ENCODE results near the gene EPB41L5. TPM values are rescaled to one million over a fixed set of nuclear protein-coding genes. Genes with fewer than 3 reads are reported as not detected.

EPB41L5 gene
- total and polyA plus RNA-seq, 3 donors from 2014 or later: 56.8 to 73.6 (median 62.7) TPM

DNA sequence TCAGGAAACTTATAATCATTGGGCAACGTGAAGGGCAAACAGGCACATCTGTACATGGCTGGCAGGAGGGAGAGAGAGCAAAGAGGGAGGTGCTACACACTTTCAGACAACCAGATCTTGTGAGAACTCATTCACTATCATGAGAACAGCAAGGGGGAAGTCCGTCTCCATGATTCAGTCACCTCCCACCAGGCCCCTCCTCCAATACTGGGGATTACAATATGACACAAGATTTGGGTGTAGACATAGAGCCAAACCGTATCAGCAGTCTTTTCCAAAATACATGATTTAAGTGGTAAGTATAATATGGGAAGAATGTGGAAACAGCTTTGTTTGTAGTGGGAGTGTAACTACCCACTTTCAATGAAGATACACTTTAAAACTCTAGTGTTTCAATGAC, 65.0 kb downstream of the EPB41L5 start:
- no peaks in the 10 kb centered on the region for H3K36me3 ChIP-seq (ENCODE audit: low read depth, missing control alignments)
- no peak for TF ChIP-seq POLR2A (IDR thresholded peaks at IDR 0.05)
- TF ChIP-seq, protein P1, sequence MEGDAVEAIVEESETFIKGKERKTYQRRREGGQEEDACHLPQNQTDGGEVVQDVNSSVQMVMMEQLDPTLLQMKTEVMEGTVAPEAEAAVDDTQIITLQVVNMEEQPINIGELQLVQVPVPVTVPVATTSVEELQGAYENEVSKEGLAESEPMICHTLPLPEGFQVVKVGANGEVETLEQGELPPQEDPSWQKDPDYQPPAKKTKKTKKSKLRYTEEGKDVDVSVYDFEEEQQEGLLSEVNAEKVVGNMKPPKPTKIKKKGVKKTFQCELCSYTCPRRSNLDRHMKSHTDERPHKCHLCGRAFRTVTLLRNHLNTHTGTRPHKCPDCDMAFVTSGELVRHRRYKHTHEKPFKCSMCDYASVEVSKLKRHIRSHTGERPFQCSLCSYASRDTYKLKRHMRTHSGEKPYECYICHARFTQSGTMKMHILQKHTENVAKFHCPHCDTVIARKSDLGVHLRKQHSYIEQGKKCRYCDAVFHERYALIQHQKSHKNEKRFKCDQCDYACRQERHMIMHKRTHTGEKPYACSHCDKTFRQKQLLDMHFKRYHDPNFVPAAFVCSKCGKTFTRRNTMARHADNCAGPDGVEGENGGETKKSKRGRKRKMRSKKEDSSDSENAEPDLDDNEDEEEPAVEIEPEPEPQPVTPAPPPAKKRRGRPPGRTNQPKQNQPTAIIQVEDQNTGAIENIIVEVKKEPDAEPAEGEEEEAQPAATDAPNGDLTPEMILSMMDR (IDR thresholded peaks at IDR 0.05): no peak
- no peak overlapping the region for H3K4me3 ChIP-seq
- 81 to 89% methylated on average over 3 of the region's 3 CpGs for WGBS, 2 donors
- H3K9me3 ChIP-seq: no peaks in the 10 kb centered on the region
- intact Hi-C loops (cut with DNase I; ENCODE audit: low total_unique reads): no loop called here
- no peaks in the 10 kb centered on the region for H3K27me3 ChIP-seq
- H3K4me1 ChIP-seq: no peaks in the 10 kb centered on the region
- DNase-seq: no peak
- H3K27ac ChIP-seq: no peak overlapping the region

DNA sequence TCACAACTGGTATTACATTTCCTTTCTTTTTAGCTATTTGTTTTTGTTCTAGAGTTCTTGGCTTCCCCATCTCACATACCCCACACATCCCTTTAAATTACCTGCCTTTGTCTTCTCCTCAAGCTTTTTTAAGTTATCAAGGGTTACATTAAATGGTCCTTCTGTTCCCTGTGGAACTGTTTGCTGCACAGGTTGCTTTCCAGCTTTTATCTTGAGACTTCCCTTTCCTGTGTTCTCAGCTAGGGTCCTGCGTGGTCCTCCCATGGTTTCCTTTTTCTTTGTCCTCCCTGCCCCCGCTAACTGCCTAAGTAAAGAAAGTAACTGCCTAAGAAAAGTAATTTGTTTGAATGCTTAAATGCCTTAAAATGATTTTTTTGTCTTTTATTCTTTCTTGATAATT, 66.8 kb downstream of the EPB41L5 start:
- no peaks in the 10 kb centered on the region for H3K36me3 ChIP-seq (ENCODE audit: low read depth, missing control alignments)
- intact Hi-C loops (cut with DNase I; ENCODE audit: low total_unique reads): no loop called here
- no peak overlapping the region for H3K4me3 ChIP-seq
- TF ChIP-seq, protein P1 (IDR thresholded peaks at IDR 0.05): no peak
- TF ChIP-seq POLR2A (IDR thresholded peaks at IDR 0.05): no peak
- H3K27ac ChIP-seq: no peak overlapping the region
- no peaks in the 10 kb centered on the region for H3K27me3 ChIP-seq
- DNase-seq: no peak
- H3K4me1 ChIP-seq: no peaks in the 10 kb centered on the region
- 65 to 91% methylated on average over 2 of the region's 2 CpGs for WGBS, 2 donors
- H3K9me3 ChIP-seq: no peaks in the 10 kb centered on the region

DNA sequence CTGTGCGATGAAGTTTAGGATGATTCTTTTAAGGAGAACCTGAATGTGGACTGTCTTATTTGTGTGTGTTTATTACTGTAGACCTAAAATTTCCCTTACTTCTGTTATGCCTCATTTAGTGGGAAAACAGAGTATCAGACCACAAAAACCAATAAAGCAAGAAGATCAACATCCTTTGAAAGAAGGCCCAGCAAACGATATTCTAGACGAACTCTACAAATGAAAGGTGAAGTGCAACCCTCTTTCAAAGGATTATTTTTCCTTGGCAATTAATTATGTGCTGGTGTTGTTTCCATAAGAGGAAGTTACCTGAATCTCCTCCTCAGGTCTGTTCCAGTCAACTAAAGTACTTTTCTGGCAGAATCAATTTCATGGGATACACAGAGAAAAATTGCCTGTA, 78.6 kb downstream of the EPB41L5 start:
- TF ChIP-seq, protein P1 (IDR thresholded peaks at IDR 0.05): no peak
- TF ChIP-seq POLR2A (IDR thresholded peaks at IDR 0.05): no peak
- Histone ChIP-seq H3K9me3 (no peaks in the 10 kb centered on the region), H3K4me1 (no peaks in the 10 kb centered on the region), H3K27me3 (no peaks in the 10 kb centered on the region), H3K4me3 (no peak overlapping the region), H3K27ac (no peak overlapping the region), H3K36me3 (ENCODE audit: low read depth, missing control alignments) (no peaks in the 10 kb centered on the region)
- intact Hi-C loops (cut with DNase I; ENCODE audit: low total_unique reads): no loop called here
- 82 to 93% methylated on average over 3 of the region's 3 CpGs for WGBS, 2 donors
- DNase-seq: no peak

DNA sequence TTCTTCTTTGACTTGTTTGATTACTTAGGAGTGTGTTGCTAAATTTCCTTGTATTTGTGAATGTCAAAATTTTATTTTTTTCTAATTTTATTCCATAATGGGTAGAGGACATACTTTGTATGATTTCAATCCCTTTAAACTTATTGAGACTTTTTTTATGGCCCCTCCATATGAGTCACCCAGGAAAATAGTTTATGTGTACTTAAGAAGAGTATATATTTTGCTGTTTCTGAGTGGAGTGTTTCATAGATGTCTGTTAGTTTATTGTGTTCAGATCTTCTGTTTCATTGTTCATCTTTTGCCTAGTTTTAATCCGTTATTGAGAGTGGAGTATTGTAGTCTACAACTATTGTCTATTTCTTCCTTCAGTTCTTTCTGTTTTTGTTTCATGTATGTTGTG, 81.9 kb downstream of the EPB41L5 start:
- intact Hi-C loops (cut with DNase I; ENCODE audit: low total_unique reads): no loop called here
- no peak for DNase-seq
- H3K4me3 ChIP-seq: no peak overlapping the region
- H3K9me3 ChIP-seq: no peaks in the 10 kb centered on the region
- no peaks in the 10 kb centered on the region for H3K27me3 ChIP-seq
- 87 to 100% methylated on average over 1 of the region's 1 CpG for WGBS, 2 donors
- H3K36me3 ChIP-seq (ENCODE audit: low read depth, missing control alignments): no peaks in the 10 kb centered on the region
- no peak overlapping the region for H3K27ac ChIP-seq
- H3K4me1 ChIP-seq: no peaks in the 10 kb centered on the region
- TF ChIP-seq, protein P1 (IDR thresholded peaks at IDR 0.05): no peak
- no peak for TF ChIP-seq POLR2A (IDR thresholded peaks at IDR 0.05)

DNA sequence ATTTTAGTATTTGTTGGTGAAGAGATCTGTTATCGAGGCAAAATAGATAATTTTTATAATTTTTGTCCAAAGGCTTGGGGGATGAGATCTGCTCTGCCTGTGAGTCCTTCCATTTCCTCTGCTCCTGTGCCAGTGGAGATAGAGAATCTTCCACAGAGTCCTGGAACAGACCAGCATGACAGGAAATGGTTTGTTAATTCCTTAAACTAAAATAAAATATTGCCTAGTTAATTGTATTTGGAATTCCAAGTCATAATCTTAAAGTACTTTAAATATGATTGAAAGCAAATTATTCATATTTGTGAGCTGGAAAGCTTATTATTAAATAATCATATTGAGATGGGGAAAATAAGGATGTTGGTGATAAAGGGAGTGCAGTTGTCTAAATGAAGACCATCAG, 87.8 kb downstream of the EPB41L5 start:
- H3K27me3 ChIP-seq: no peaks in the 10 kb centered on the region
- WGBS, 2 donors: 82 to 91% methylated on average over 1 of the region's 1 CpG
- no peaks in the 10 kb centered on the region for H3K36me3 ChIP-seq (ENCODE audit: low read depth, missing control alignments)
- H3K4me1 ChIP-seq: no peaks in the 10 kb centered on the region
- DNase-seq: no peak
- H3K4me3 ChIP-seq: no peak overlapping the region
- intact Hi-C loops (cut with DNase I; ENCODE audit: low total_unique reads): no loop called here
- no peak overlapping the region for H3K27ac ChIP-seq
- no peaks in the 10 kb centered on the region for H3K9me3 ChIP-seq
- TF ChIP-seq, protein P1 (IDR thresholded peaks at IDR 0.05): no peak
- TF ChIP-seq POLR2A (IDR thresholded peaks at IDR 0.05): no peak

All from testis (tissue), 3 donors.